H1 (cell line): ENCODE measurements around the gene SBF2. TPM values are rescaled to one million over a fixed set of nuclear protein-coding genes. Genes with fewer than 3 reads are reported as not detected.
A peak's percentile ranks its signal among the peaks of the same experiment; 100 is the strongest.

Experiments
- CTCF ChIA-PET: fragments of 300-600 bp; sonication (Branson Sonifier 250); formaldehyde crosslinking; loops from one replicate; lab custom pipeline; 2021; ENCODE audit not compliant: partially characterized antibody; lab: Charles Lee
- POLR2A ChIA-PET: fragments of 300-600 bp; sonication (Branson Sonifier 250); formaldehyde crosslinking; loops from one replicate; lab custom pipeline; 2021; ENCODE audit warnings: inconsistent platforms; ENCODE audit not compliant: partially characterized antibody; lab: Charles Lee
- DNase-seq, 2 experiments: peaks; one replicate each; pipeline versions ENCODE4 v3.0.0 to v3.0.0-alpha.2; 2010 to 2022; ENCODE audit warnings: low spot score in 2 of 2, low read depth in 1 of 2, mixed read lengths in 1 of 2
- FAIRE-seq: peaks from 2 replicates; lab custom pipeline; 2011; peaks lifted over from hg19 to GRCh38; lab: Jason Lieb, UNC
- H2AFZ ChIP-seq: 2 replicates; pipeline ENCODE4 v1.8.1; 2012; ENCODE audit warnings: low read length, inconsistent platforms
- H2AK5ac ChIP-seq: 2 replicates; pipeline ENCODE4 v1.6.1; 2013; ENCODE audit warnings: low read depth, low read length
- H2BK120ac ChIP-seq: replicated peaks from 2 replicates; pipeline ENCODE3; 2013; ENCODE audit warnings: low read depth, low read length, inconsistent platforms
- H2BK12ac ChIP-seq: 2 replicates; pipeline ENCODE4 v1.6.1; 2013; ENCODE audit warnings: low read depth, low read length
- H2BK15ac ChIP-seq: 2 replicates; pipeline ENCODE4 v1.6.1; 2013; ENCODE audit warnings: low read length
- H2BK20ac ChIP-seq: 2 replicates; pipeline ENCODE4 v1.6.1; 2013; ENCODE audit warnings: low read length
- H2BK5ac ChIP-seq: 2 replicates; pipeline ENCODE4 v1.6.1; 2013; ENCODE audit warnings: low read depth, low read length
- H3K14ac ChIP-seq: 2 replicates; pipeline ENCODE4 v1.6.1; 2013; ENCODE audit warnings: inconsistent platforms; ENCODE audit not compliant: insufficient read length
- H3K18ac ChIP-seq: 2 replicates; pipeline ENCODE4 v1.6.1; 2013; ENCODE audit warnings: low read length; ENCODE audit errors: extremely low read depth
- H3K23ac ChIP-seq: 2 replicates; pipeline ENCODE4 v1.6.1; 2013; ENCODE audit warnings: inconsistent platforms; ENCODE audit not compliant: insufficient read length
- H3K23me2 ChIP-seq: 2 replicates; pipeline ENCODE4 v1.6.1; 2013; ENCODE audit warnings: low read depth, low read length
- H3K27ac ChIP-seq: 2 replicates; pipeline ENCODE4 v1.6.1; 2011; ENCODE audit warnings: low read depth, low read length, inconsistent platforms
- H3K27me3 ChIP-seq, 4 experiments: replicated peaks in 1 of 4; 1 replicate in 1 of 4; 2 replicates in 3 of 4; pipeline versions ENCODE4 v1.6.1 to v1.8.1; 2011 to 2013; ENCODE audit warnings: low read length in 3 of 4, mild to moderate bottlenecking in 3 of 4, inconsistent platforms in 2 of 4, mixed read lengths in 2 of 4, moderate library complexity in 1 of 4; ENCODE audit not compliant: control insufficient read depth in 3 of 4, insufficient read depth in 3 of 4; ENCODE audit errors: extremely low read depth in 1 of 4
- H3K36me3 ChIP-seq, 4 experiments: 2 replicates each; pipeline versions ENCODE4 v1.6.1 to v1.8.1; 2011 to 2013; ENCODE audit warnings: mild to moderate bottlenecking in 4 of 4, low read length in 3 of 4, moderate library complexity in 2 of 4, control low read depth in 1 of 4, inconsistent platforms in 1 of 4; ENCODE audit not compliant: insufficient read depth in 4 of 4, control insufficient read depth in 2 of 4
- H3K4ac ChIP-seq: replicated peaks from 2 replicates; pipeline ENCODE3; 2013; ENCODE audit warnings: low read length, low read depth, mixed read lengths, inconsistent platforms; ENCODE audit not compliant: insufficient read length
- H3K4me1 ChIP-seq, 4 experiments: replicated peaks in 1 of 4; 1 replicate in 1 of 4; 2 replicates in 3 of 4; pipeline versions ENCODE4 v1.6.1 to v1.8.1; 2011 to 2013; ENCODE audit warnings: low read length in 3 of 4, inconsistent platforms in 2 of 4, mixed read lengths in 1 of 4; ENCODE audit not compliant: insufficient read depth in 4 of 4, control insufficient read depth in 3 of 4
- H3K4me2 ChIP-seq, 2 experiments: 2 replicates each; pipeline versions ENCODE4 v1.6.1 to v1.8.1; 2011 to 2013; ENCODE audit warnings: low read depth in 2 of 2, low read length in 2 of 2, control low read depth in 1 of 2, inconsistent platforms in 1 of 2, mild to moderate bottlenecking in 1 of 2; ENCODE audit not compliant: insufficient read depth in 1 of 2
- H3K4me3 ChIP-seq, 4 experiments: fragments of 200-600, 300-600 bp in 1 of 4; sonication (generic), shearing (Covaris generic), sonication (Bioruptor Twin) in 1 of 4; 2 replicates each; pipeline versions ENCODE4 v1.5.1 to v1.8.1; 2011 to 2016; ENCODE audit warnings: low read length in 4 of 4, low read depth in 3 of 4, control low read depth in 2 of 4, inconsistent platforms in 2 of 4, mild to moderate bottlenecking in 2 of 4, mixed read lengths in 1 of 4, moderate library complexity in 1 of 4; ENCODE audit not compliant: insufficient read depth in 2 of 4; ENCODE audit errors: extremely low read depth in 1 of 4
- H3K56ac ChIP-seq: replicated peaks from 2 replicates; pipeline ENCODE3; 2013; ENCODE audit warnings: low read depth, mild to moderate bottlenecking, mixed read lengths, low read length, inconsistent platforms; ENCODE audit not compliant: insufficient read length
- H3K79me1 ChIP-seq: 2 replicates; pipeline ENCODE4 v1.6.1; 2013; ENCODE audit warnings: low read depth, low read length, control low read depth
- H3K79me2 ChIP-seq, 2 experiments: 2 replicates each; pipeline versions ENCODE4 v1.6.1 to v1.8.1; 2012 to 2013; ENCODE audit warnings: low read length in 2 of 2, mild to moderate bottlenecking in 2 of 2, inconsistent platforms in 1 of 2; ENCODE audit not compliant: insufficient read depth in 2 of 2, control insufficient read depth in 1 of 2
- H3K9ac ChIP-seq, 4 experiments: replicated peaks in 1 of 4; 1 replicate in 1 of 4; 2 replicates in 3 of 4; pipeline versions ENCODE4 v1.6.1 to v1.8.1; 2011 to 2013; ENCODE audit warnings: low read depth in 3 of 4, low read length in 3 of 4, control low read depth in 2 of 4, mild to moderate bottlenecking in 2 of 4, moderate library complexity in 2 of 4, inconsistent platforms in 1 of 4; ENCODE audit errors: extremely low read depth in 1 of 4
- H3K9me3 ChIP-seq, 2 experiments: 2 replicates each; pipeline versions ENCODE4 v1.6.1 to v1.8.1; 2012 to 2013; ENCODE audit warnings: mild to moderate bottlenecking in 2 of 2, moderate library complexity in 2 of 2, control low read depth in 1 of 2, inconsistent platforms in 1 of 2, low read depth in 1 of 2, low read length in 1 of 2, mixed read lengths in 1 of 2; ENCODE audit not compliant: insufficient read depth in 2 of 2
- H4K20me1 ChIP-seq, 2 experiments: replicated peaks in 1 of 2; 2 replicates each; pipeline versions ENCODE3 to v1.8.1; 2011 to 2013; ENCODE audit warnings: inconsistent platforms in 2 of 2, low read length in 2 of 2, mild to moderate bottlenecking in 1 of 2; ENCODE audit not compliant: insufficient read depth in 2 of 2, control insufficient read depth in 1 of 2
- H4K5ac ChIP-seq: 2 replicates; pipeline ENCODE4 v1.6.1; 2013; ENCODE audit warnings: low read length, low read depth, mixed read lengths, inconsistent platforms; ENCODE audit not compliant: insufficient read length
- H4K8ac ChIP-seq: 2 replicates; pipeline ENCODE4 v1.8.0; 2013; ENCODE audit warnings: mild to moderate bottlenecking, moderate library complexity, low read length, inconsistent platforms; ENCODE audit not compliant: insufficient read depth; ENCODE audit errors: extremely low read depth
- H4K91ac ChIP-seq: replicated peaks from 2 replicates; pipeline ENCODE3; 2013; ENCODE audit warnings: low read length, mixed read lengths, inconsistent platforms; ENCODE audit not compliant: insufficient read length
- ATF3 ChIP-seq: IDR thresholded peaks from 2 replicates; pipeline ENCODE4 v1.6.1; 2011; ENCODE audit warnings: low read depth, mild to moderate bottlenecking, low read length; ENCODE audit not compliant: insufficient read depth
- FOSL1 ChIP-seq: IDR thresholded peaks from 2 replicates; pipeline ENCODE4 v1.6.1; 2011; ENCODE audit warnings: mild to moderate bottlenecking, low read depth, low read length, moderate library complexity; ENCODE audit not compliant: insufficient read depth
- GTF2F1 ChIP-seq: IDR thresholded peaks from 2 replicates; pipeline ENCODE4 v1.6.1; 2012; ENCODE audit warnings: low read depth, low read length, improper control_type of control experiment, borderline replicate concordance
- RAD21 ChIP-seq, 2 experiments: IDR thresholded peaks in 1 of 2; conservative IDR thresholded peaks in 1 of 2; 2 replicates each; pipeline ENCODE4 v1.6.1; 2011; ENCODE audit warnings: low read depth in 2 of 2, low read length in 2 of 2, improper control_type of control experiment in 1 of 2, inconsistent platforms in 1 of 2, mild to moderate bottlenecking in 1 of 2, moderate library complexity in 1 of 2
- SIN3A ChIP-seq, 2 experiments: IDR thresholded peaks in 1 of 2; conservative IDR thresholded peaks in 1 of 2; 2 replicates each; pipeline ENCODE4 v1.6.1; 2011 to 2012; ENCODE audit warnings: low read length in 2 of 2, improper control_type of control experiment in 1 of 2, low read depth in 1 of 2, mild to moderate bottlenecking in 1 of 2
- ZNF274 ChIP-seq: IDR thresholded peaks from 2 replicates; pipeline ENCODE4 v1.7.0; 2012; ENCODE audit warnings: low read length, borderline replicate concordance; ENCODE audit errors: extremely low read depth
- WGBS, 2 experiments: shearing (Covaris generic) in 1 of 2; methylation state at CpG; one replicate each; pipeline versions ENCODE4 v1.1.6 to v1.1.7; 2013 to 2015; ENCODE audit warnings: low lambda C conversion rate in 2 of 2, mixed read lengths in 2 of 2, inconsistent platforms in 1 of 2, low coverage in 1 of 2, missing lambda C conversion rate in 1 of 2; ENCODE audit not compliant: insufficient replicate concordance in 2 of 2, insufficient coverage in 1 of 2, insufficient read length in 1 of 2; ENCODE audit errors: extremely low coverage in 1 of 2, missing lambda C conversion rate in 1 of 2; 5-methylcytosine and 5-hydroxymethylcytosine counted together
- polyA plus RNA-seq, 7 experiments: library from polyadenylated mRNA; depleted of rRNA in 3 of 7; stranded (reverse) in 5 of 7; unstranded in 2 of 7; fragments of >200 nt in 5 of 7; fragments of 200-250 nt in 2 of 7; gene quantifications; 1 replicate in 5 of 7; 2 replicates in 1 of 7; 4 replicates in 1 of 7; pipeline versions ENCODE4 v1.2.1 to v1.2.3, GENCODE V29; 2011 to 2013; ENCODE audit warnings: missing spikeins in 2 of 7, mixed read lengths in 2 of 7
- total RNA-seq: library from RNA; stranded (reverse); fragmentation: NEBNext Ultra II Directional; extraction: Animal tissue kit (Norgen Biotek cat#: 25700); gene quantifications from 2 replicates; pipeline ENCODE4 v1.2.1, GENCODE V29; 2021

The SBF2 gene
- total and polyA plus RNA-seq, 2 of the 8 experiments (the other 6 are each of a cell fraction or from before 2014, with no cell fraction given) = 36.7 to 50.5 TPM

DNA sequence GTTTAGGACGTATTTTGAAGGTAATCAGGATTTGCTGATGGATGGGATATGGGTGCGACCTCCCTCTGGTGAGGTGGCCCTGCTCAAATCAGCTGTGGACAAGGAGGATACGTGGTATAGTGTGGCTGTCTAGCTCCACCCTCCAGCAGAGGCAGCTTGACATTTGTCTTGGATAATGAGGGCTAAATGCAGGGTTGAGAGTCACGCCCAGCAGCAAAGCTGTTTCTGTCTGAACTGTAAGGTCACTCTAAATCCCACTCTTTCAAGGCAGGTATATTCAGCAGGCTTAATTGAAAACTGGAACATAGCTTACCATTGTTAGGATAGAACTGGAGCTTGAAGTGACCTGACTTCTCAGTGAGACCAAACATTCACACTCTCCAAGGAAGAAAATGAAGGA lies 531.5 kb downstream of the SBF2 start:
- ChIA-PET POLR2A (no interaction called here), CTCF (interaction anchor here (0.7 to 1.6 kb wide), 4 partner anchors 14 to 419 kb away, joined by 3 to 5 read pairs (median 4); no protein-coding TSS in a partner anchor)
- no peak overlapping the region for H3K18ac ChIP-seq
- peaks cover 0 to 29% (median 16%) of the 10 kb centered on the region in 4 experiments; a peak in 6 of 7 replicates for H3K4me1 ChIP-seq
- H4K5ac ChIP-seq = no peak overlapping the region
- no peaks in the 10 kb centered on the region for H3K79me2 ChIP-seq
- no peak overlapping the region for H2BK12ac ChIP-seq
- no peak overlapping the region for H3K4ac ChIP-seq
- H3K79me1 ChIP-seq = no peaks in the 10 kb centered on the region
- H2BK20ac ChIP-seq = no peak overlapping the region; the same call in 1 of the 2 replicates
- H3K27me3 ChIP-seq = no peaks in the 10 kb centered on the region
- DNase-seq = no peak
- H4K20me1 ChIP-seq = no peaks in the 10 kb centered on the region
- no peaks in the 10 kb centered on the region for H3K36me3 ChIP-seq
- no peak overlapping the region for H3K27ac ChIP-seq
- H2BK15ac ChIP-seq = no peak overlapping the region
- H3K9ac ChIP-seq = no peak overlapping the region
- no peak overlapping the region for H3K4me3 ChIP-seq
- no peak overlapping the region for H2AFZ ChIP-seq
- H2AK5ac ChIP-seq = no peak overlapping the region
- no peak overlapping the region for H4K8ac ChIP-seq
- H3K4me2 ChIP-seq = no peak overlapping the region
- peak overlapping the region; percentile 33 for H4K91ac ChIP-seq
- FAIRE-seq = no peak
- peaks cover 5% of the 10 kb centered on the region for H3K23me2 ChIP-seq
- H2BK5ac ChIP-seq = no peak overlapping the region
- H3K56ac ChIP-seq = no peak overlapping the region
- H2BK120ac ChIP-seq = no peak overlapping the region
- H3K23ac ChIP-seq = no peak overlapping the region
- no peak overlapping the region for H3K14ac ChIP-seq
- 91% methylated on average over 4 of the region's 4 CpGs; no CpG with 5 or more reads in 1 of the 2 experiments for WGBS, 2 experiments
- no peaks in the 10 kb centered on the region for H3K9me3 ChIP-seq
- TF ChIP-seq GTF2F1 = no peak
- TF ChIP-seq RAD21 (IDR thresholded peaks at IDR 0.05 in 1 of 2, conservative IDR thresholded peaks at IDR 0.05 in 1 of 2; ENCODE audit: low read depth in 2 of 2, low read length in 2 of 2) = no peak
- no peak for TF ChIP-seq FOSL1
- TF ChIP-seq SIN3A (conservative IDR thresholded peaks at IDR 0.05 in 1 of 2, IDR thresholded peaks at IDR 0.05 in 1 of 2; ENCODE audit: low read depth in 1 of 2, low read length in 2 of 2) = no peak
- no peak for TF ChIP-seq ZNF274
- no peak for TF ChIP-seq ATF3
